HEK293T (cell line): ENCODE measurements around the gene ATG16L1.

Source experiments
- CTBP1 ChIP-seq: fragments of 450-650 bp; IDR thresholded peaks from 2 replicates; pipeline ENCODE4 v1.6.1; 2016; ENCODE audit warnings: borderline replicate concordance
- ELF4 ChIP-seq: fragments of 450-650 bp; IDR thresholded peaks from 2 replicates; pipeline ENCODE4 v1.6.1; 2017; ENCODE audit warnings: antibody characterized with exemption
- FOXM1 ChIP-seq: fragments of 450-650 bp; IDR thresholded peaks from 2 replicates; pipeline ENCODE4 v1.6.1; 2017; ENCODE audit warnings: mild to moderate bottlenecking, borderline replicate concordance
- SP1 ChIP-seq: fragments of 450-650 bp; IDR thresholded peaks from 2 replicates; pipeline ENCODE4 v1.6.1; 2017
- TARDBP ChIP-seq: fragments of 450-650 bp; IDR thresholded peaks from 2 replicates; pipeline ENCODE4 v1.6.1; 2016

DNA sequence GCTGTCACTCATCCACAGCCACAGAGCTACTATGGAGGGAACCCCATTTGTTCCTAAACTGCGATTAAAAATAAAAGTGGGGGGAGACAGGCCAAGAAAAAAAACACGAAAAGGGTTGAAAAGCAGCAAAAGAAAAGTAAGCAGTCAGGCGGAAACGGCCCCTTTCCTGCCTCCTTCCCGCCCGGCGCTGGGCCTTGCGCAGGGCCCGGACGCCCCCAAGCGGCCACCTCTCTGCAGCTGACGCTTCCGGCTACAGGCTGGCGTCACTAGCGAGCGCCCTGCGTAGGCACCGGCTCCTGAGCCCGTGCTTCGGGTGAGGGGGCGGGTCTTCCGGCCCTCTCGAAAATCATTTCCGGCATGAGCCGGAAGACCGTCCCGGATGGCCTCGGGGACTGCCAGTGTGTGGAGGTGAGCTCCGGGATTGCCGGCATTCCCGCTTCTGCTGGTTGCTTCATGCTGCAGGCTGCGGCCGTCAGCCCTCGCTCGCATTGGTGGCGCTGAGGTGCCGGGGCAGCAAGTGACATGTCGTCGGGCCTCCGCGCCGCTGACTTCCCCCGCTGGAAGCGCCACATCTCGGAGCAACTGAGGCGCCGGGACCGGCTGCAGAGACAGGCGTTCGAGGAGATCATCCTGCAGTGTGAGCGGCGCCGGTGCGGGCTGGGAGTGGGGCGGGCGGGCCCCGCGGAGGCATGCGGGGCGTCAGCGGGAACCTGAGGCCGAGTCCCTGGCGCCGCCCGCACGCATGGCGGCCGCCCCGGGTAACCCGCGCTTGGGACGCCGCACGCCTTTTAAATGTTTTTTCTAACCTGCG is at the start of gene ATG16L1:
- TF ChIP-seq SP1 (no peak), TARDBP (no peak), FOXM1 (no peak), ELF4 (peak; percentile 85), CTBP1 (no peak)
